Adrenal gland (tissue), 5 donors: ENCODE data around the gene RPUSD4.

Experiments
- CTCF ChIP-seq, 6 experiments: fragments of 450-650 bp in 4 of 6; fragments of 200-600 bp in 2 of 6; sonication (generic) in 1 of 6; IDR thresholded peaks; 1 replicate in 5 of 6; 2 replicates in 1 of 6; pipeline versions ENCODE4 v1.5.1 to v1.8.0; 2016 to 2021; ENCODE audit warnings: antibody characterized with exemption in 6 of 6, mild to moderate bottlenecking in 2 of 6, moderate library complexity in 1 of 6
- POLR2A ChIP-seq, 2 donors: fragments of 450-650 bp; IDR thresholded peaks; one replicate each; pipeline ENCODE4 v1.6.1; 2017; ENCODE audit warnings: antibody characterized with exemption in 2 of 2, mild to moderate bottlenecking in 2 of 2, moderate library complexity in 1 of 2
- donor health status: DM: no; HTN: no; CAD: no.

- TF ChIP-seq CTCF (IDR thresholded peaks at IDR 0.05) (no peak), POLR2A (IDR thresholded peaks at IDR 0.05) (no peak)
Observed at GRCh38 chr11:126172596-126173038, 38.8 kb downstream of the RPUSD4 start.
